ENCODE results near the gene KLHDC7B.
A peak's percentile ranks its signal among the peaks of the same experiment; 100 is the strongest.

DNA sequence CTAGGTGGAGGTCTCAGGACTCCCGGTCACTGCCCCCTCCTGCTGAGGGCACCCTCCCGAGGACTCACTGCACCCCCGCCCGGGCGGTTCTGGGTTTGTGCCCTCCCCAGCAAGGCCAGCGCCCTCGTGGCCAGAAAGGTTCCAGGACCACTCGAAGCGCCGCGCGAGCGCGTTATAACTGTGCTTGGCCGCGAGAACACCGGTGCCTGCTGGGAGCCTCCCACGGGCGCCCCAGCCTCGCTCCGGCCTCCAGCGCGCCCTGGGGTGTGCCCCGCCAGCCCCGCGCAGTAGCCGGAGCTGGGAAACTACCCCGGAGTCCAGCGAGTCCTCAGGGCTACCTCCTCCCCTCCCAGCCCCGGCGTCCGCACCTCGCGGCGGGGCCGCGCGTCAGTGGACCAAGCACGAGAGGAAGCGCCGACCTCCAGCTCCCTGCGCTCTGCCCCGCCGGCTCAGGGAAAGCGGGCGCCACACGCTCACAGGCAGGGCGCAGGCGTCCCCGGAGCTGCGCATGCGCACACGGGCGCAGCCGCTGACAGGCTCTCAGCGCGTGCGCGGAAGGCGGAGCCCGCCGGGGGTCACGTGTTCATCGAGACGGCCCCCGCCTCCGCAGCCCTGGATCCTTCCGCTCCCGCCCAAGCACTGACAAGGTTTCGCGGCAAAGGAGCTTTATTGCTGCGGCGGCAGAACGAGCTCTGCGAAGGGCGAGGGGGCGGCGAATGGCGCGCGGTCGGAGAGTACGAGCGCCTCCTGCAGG is 20.4 kb upstream of the KLHDC7B start, which contains the start of gene SCO2:
- no peak for TF ChIP-seq GATA3 (IDR thresholded peaks at IDR 0.05; ENCODE audit: low read depth, low read length)
- TF ChIP-seq GATA2 (IDR thresholded peaks at IDR 0.05; ENCODE audit: low read depth, low read length) = peak; percentile 28; the same call in 1 of the 2 replicates
